ENCODE data around the gene TOP3A.
"Not testable (repeated sequence)": the region's sequence is repeated elsewhere in the genome, so short reads cannot be mapped to it uniquely, and the experiment has no call there.

Gene TOP3A

DNA sequence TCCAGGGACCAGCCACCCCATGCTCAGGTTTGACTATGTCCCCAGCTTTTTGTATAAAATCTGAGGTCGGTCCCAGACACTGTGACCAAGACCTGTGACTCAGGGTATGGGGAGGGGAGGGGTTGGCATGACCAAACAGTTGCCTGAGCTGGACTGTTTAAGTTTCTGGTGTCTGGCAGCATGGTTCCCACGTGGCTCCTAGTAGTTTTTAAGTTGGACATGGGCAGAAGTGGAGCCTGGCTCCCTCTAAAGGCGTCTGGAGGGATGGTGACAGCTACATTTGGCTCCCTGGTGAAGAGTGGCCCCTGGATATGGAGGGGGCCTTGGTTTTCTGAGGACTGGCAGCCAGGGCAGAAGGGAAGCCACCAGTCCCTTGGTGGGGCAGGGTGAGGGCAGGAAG, 8.2 kb upstream of the TOP3A start:
- DNase-seq: no peak

DNA sequence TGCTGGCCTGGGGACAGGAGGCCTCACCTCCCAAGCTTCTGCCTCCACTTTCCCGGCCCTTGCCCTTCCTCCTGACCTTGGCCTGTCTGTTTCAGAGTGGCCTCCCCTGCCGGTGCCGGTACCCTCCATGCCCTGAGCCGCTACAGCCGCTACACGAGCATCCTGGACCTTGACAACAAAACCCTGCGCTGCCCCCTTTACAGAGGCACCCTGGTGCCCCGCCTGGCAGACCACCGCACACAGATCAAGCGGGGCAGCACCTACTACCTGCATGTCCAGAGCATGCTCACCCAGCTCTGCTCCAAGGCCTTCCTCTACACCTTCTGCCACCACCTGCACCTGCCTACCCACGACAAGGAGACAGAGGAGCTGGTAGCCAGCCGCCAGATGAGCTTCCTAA, 7.7 kb upstream of the TOP3A start:
- no peak for DNase-seq

DNA sequence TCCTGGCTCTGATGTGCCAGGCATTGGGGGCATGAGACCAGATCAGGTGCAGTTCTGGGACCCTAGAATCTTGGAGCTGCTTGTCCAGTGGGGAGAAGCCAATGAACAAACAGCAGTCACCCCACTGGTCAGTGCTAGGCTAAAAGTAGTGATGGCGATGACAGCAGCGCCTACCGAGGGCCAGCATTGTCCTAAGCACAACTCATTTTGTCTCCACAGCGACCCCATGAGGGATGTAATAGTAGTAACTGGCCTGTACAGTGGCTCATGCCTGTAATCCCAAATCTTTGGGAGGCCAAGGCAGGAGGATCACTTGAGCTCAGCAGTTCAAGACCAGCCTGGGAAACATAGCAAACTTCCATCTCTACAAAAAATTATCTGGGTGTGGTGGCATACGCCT, 6.5 kb upstream of the TOP3A start:
- DNase-seq: peak; percentile 1

DNA sequence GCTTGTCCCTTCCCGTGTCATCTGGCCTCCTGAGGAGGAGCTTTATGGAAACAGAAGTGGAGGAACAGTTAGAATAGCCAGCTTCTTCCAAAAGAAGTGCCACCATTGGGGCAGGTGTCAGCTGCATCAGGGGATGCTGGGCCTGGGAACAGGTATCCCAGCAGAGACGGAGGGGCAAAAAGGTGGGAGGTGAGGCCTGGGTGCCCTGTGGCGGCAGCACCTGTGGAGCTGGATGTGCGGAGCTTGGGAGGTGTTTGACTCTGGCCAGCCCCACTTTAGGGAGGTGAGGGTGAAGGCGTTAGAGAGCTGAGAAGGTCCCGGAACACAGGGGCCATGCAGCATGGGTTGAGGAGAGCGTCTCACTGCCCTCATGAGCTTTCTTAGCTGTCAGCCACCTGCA, 5.5 kb upstream of the TOP3A start:
- DNase-seq: no peak

DNA sequence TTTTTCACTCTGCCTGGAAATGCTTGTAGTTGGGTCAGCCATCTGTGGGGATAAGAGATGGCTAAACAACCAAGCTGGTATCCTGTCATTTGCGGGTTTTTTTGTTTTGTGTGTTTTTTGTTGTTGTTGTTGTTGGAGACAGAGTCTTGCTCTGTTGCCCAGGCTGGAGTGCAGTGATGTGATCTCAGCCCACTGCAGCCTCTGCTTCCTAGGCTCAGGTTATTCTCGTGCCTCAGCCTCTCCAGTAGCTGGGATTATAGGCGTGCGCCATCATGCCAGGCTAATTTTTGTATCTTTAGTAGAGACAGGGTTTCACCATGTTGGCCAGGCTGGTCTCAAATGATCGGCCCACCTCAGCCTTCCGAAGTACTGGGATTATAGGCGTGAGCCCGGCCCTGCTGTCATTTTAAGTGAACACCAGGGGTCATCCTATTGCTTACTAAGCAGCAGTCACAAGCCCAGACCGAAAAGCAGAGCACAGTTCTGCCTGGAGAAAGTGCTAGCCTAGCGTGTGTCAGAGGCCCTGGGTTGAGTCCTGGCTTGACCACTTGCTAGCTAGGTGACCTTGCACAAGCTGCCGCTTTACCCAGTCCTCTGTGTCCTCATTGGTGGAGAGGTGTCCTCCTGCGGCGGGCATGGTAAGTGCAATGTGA, 4.9 kb upstream of the TOP3A start:
- DNase-seq: no peak

DNA sequence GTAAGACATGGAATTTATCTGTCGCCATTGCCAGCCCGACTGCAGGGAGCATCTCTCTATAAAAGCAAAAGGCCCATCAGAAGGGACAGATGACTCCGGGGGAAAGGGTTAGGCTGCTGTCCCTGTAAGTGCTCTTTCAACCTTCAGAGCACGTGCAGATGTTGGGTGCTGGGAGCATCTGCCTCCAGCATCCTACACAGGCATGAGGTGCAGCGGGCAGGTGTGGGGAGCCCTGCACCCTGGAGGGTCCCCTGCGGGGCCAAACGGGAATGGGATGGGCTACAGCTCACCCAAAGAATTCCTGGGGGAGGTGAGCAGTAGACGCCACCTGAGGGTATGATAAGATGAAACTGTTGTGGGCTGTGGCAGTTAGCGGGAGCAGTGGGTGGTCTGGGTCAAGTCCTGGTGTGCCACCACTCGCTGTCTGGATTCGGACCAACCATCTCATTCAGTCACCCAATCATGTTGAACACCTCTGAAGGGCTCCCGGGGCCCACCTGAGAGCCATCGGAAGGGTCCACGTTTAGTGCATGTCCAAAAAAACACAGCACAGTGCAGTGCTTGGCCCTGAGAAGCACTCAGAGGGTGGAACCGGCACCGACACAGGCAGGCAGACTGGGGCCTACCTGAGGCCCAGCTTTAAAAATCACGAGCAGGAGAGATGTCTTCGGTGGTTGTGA, 4.1 kb upstream of the TOP3A start:
- no peak for DNase-seq

DNA sequence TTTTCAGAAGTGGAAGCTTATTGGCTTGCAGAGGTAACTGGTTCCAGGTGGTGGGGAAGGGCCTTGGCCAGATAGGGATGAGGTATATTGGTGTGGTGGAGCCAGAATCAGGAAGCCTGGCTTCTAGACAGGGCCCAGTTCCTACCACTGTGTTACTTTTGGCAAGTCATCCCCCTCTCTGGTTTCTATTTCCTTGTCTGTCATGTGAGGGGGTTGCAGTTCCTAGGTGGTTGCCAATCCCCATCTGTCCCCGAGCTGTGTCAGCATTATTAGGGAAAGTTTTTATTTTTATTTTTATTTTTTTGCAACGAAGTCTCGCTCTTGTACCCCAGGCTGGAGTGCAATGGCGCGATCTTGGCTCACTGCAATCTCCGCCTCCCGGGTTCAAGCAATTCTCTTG, 3.3 kb upstream of the TOP3A start:
- no peak for DNase-seq

DNA sequence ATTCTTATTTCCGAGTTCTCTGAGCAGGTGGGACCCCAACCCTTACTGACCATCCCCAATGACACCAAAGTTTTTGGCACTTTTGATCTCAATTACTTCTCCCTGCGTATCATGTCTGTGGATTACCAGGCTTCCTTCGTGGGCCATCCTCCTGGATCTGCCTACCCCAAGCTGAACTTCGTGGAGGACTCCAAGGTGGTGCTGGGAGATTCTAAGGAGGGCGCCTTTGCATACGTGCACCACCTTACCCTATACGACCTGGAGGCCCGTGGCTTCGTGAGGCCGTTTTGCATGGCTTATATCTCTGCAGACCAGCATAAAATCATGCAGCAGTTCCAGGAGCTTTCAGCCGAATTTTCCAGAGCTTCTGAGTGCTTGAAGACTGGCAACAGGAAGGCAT, 1.2 kb upstream of the TOP3A start:
- no peak for DNase-seq

DNA sequence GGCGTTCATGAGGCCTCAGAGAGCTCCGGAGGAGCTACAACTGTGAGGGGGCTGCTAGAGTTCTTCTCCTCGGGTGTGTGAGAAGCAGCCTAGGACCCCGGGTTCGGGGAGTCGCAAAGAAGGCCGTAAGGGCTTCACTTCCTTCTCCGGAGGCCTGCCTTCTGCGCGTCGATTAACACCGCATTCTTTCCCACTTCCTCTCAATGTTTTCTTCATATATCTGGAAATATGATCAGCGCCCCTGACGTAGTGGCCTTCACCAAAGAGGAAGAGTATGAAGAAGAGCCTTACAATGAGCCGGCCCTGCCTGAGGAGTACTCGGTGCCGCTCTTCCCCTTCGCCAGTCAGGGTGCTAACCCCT, 748 bp upstream of the TOP3A start:
- DNase-seq: peak; percentile 60

DNA sequence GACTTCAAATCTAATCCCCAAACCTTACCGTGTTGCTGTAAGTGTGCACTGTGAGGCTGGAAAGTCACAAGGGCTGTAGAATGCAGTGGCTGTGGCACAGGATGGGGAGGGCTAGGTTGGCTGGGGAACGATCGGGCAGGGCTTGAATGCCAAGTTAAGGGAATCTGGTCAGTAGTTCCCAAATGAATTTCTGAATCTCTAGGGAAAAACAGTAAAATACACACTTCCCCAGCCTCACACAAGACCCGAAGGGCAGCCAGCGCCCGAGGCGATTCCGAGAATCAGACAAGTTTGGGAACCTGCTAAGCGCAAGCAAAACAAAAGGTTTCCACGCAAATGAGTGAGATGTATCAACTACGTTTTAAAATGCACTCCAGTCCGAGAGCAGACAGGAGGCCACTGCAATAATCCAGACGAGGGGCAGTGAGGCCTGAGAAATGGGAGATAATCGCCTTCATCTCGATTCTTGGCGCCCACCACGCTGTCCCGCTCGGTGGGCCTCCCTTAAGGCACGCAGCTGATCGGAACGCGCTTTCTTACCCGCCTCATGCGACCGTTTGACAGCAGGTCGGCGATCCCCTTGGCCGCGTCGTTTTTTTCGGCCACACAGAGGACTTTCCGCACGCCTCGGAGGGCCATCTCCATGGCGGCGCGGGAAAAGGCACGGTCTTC, 599 bp downstream of the TOP3A start:
- peak; percentile 32 for DNase-seq

DNA sequence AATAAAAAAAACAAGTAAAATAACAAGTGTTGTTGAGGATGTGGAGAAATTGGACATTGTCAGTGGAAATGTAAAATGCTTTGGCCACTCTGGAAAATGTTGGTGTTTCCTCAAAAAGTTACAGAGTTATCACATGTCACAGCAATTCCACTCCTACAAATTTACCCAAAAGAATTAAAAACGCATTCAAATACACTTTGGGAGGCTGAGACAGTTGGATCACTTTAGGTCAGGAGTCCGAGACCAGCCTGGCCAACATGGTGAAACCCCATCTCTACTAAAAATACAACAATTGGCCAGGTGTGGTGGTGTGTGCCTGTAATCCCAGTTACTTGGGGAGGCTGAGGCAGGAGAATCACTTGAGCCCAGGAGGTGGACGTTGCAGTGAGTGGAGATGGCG, 5.6 kb downstream of the TOP3A start:
- DNase-seq: no peak

DNA sequence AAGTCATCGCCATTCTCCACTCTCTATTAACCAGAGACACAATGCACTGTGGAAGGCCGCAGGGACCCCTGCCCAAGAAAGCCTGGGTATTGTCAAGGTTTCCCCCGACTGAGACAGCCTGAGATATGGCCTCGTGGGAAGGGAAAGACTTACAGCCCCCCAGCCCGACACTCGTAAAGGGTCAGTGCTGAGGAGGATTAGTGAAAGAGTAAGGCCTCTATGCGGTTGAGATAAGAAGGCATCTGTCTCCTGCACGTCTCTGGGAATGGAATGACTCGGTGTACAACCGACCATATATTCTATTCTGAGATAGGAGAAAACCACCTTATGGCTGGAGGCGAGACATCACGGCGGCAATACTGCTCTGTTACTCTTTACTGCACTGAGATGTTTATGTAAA, 11.6 kb downstream of the TOP3A start:
- not testable (repeated sequence) for DNase-seq

DNA sequence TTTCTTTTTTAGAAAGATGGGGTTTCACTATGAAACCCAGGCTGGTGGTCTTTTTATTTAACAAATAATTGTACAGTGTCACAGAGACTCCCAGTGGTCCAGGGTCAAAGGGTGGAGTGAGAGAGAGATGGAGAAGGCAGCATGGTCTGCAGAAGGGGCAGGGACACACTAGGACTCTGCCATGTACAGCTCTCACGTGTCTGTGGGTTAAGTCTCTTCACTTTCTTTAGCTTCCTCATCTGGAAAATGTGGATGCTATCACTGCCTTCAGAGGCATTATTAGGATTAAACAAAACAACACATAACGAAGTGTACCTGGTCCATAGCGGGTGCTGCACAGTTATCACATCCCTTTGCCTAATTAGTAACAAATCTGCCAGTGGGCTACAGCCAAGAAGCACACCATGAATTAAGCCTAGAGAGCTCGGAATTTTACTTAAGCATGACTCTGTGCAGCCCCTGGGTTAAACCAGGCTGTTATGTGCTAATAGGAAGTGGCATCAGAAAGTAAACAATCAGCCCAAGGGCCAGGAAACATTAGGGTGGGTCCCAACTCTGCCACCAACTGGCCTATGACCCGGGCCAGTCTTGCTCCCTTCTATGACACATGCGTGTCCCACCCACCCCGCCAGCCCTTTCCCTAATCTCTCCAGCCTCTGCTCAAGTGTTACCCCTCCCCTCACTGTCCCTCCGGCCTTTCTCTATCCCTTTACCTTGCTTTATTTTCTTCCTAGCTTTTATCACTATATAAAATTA, 13.9 kb downstream of the TOP3A start:
- no peak for DNase-seq

DNA sequence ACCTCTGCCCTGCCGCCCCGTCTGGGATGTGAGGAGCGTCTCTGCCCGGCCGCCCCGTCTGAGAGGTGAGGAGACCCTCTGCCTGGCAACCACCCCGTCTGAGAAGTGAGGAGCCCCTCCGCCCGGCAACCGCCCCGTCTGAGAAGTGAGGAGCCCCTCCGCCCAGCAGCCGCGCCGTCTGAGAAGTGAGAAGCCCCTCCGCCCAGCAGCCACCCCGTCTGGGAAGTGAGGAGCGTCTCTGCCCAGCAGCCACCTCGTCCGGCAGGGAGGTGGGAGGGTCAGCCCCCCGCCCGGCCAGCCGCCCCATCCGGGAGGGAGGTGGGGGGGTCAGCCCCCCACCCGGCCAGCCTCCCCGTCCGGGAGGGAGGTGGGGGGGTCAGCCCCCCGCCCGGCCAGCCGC, 16.7 kb downstream of the TOP3A start:
- DNase-seq: not testable (repeated sequence)

DNA sequence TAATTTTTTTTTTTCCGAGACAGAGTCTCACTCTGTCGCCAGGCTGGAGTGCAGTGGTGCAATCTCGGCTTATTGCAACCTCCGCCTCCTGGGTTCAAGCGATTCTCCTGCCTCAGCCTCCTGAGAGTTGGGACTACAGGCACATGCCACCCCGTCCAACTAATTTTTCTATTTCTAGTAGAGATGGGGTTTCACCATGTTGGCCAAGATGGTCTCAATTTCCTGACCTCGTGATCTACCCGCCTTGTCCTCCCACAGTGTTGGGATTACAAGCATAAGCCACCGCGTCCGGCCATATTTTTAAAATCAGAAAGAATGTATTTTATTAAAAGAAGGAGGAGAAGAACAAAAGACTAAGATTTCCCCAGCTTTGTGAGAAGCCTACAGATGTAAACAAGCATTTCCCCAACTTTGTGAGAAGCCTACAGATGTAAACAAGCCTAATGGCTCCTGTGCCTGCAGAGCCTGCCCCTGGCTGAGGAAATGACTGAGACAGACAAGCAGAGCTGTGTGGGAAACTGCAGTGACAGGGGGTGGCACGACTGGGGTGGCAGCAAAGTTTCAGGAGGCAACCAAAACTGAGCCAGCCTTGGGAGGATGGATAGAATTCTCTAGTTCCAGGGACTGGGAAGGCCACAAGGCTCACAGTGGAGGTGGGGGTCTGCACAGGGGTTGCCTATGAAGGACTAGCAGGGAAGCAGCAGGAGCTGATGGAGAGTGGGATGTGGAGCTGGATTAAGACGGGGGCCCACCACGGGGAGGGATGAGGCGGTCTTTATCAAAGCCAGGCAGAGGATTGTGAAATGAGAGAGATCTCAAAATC, 22.9 kb downstream of the TOP3A start:
- no peak for DNase-seq

DNA sequence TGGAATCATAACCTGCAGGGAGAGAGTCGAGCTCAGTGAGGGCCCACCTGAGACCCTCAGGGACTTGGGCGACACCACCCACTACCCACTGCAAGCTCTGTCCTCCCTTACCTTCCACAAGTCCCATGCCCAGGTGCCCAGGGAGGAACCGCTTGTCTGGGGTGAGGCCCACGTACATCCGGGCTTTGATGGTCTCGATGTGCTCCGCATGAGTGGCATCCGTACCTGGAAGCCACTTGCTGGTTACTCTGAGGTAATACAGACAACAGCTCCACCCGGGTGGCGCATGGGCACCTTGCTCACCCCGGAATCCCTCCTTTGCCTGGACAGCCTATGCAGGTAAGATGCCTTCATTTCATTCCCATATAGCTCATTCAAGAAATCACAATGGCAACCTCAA, 29.5 kb downstream of the TOP3A start:
- no peak for DNase-seq

DNA sequence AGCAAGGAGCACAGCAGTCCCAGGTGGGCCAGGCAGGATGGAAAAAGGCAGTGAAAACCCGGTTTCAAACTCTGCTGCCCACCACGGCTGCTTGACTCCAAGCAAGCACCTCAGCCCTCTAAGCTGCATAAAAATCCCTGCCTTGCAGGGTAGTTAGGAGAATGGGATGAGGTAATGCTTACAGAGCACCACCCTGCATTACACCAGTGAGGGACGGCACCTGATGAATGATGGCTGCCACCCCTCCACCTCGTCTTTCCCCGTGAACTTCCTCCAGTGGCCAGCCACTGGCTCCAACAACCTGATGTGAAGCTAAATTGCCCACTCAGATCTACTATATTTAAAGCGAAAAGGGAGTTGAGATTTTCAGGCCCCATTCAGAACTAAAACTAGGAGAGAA, 33.0 kb downstream of the TOP3A start:
- DNase-seq: no peak

DNA sequence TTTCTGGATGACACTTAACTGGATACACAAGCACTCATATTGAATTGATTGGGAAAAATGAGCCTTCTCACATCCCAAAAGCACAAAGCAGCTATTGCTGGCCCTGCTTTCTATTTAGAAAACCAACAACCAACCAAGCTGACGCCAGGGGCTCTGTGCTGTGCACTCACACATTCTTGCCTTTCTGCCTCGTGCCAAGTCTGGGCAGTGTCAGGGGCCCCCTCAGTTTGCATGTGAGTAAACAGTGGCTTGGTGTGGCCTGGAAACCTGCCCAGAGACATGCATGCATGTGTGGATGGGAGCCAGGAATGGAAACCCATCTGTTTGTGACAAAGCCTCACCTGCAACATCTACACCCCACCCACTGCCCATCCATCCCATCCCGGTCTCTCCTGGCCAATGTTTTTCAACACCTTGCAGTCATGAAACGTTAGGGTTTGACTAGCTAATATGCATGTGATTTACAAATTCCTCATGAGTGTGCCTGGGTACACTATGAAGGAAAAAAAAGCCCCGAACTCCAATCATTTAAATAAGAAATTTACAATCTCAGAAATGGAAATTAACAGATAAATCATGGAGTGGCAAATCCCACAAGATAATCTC, 33.9 kb downstream of the TOP3A start:
- no peak for DNase-seq

DNA sequence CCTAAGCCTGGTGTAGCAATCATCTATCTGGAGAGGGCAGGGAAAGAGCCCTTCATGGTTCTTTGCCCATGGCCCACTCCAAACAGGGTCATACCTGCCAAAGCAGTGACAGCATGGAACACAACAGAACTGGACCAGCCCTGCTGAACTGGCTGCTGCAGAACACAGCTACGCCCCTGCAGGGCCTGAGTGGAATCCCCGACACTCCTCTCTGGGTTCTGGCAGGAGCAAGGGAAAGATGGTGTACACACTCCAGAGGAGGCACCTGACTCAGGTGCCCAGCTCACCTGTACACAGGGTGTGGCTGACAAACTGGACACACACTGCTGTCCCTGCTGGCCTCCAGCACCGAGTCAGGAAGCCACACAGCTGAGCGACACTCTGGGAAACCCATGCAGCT, 34.5 kb downstream of the TOP3A start:
- DNase-seq: no peak

DNA sequence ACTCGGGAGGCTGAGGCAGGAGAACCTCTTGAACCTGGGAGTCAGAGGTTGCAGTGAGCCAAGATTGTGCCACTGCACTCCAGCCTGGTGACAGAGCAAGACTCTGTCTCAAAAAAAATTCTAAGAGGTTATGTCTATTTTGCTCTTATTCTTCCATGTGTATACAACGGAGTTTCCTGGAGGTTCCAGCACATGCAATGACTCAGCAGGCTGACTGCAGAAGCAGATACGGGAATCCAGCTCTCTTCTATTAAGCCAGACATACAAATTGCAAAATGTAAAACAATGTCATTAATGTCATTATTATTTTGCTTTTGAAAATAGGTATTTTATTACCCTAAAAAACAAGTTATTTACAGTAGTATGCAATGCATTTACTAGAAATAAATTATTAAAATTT, 35.9 kb downstream of the TOP3A start:
- no peak for DNase-seq

DNA sequence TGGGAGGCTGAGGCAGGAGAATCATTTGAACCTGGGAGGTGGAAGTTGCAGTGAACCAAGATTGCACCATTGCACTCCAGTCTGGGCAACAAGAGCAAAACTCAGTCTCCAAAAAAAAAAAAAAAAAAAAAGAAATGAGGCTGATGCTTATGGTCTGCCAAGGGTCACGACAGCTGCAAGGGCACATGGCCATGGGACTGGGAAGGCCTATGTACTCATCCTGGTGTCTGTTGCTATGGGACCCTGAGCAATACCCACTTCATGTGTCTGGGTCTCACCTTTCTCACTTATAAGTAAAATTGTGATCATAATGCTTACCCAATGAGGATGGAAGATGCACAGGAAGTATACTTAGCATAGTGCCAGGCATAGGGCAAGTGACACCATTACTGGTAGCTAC, 37.7 kb downstream of the TOP3A start:
- no peak for DNase-seq
